HepG2 (cell line): ENCODE data around the gene SPAG7. TPM values are rescaled to one million over a fixed set of nuclear protein-coding genes. Genes with fewer than 3 reads are reported as not detected.

Experiments used
- ATF7-NPFF ChIP-seq: sonication (generic); formaldehyde crosslinking; IDR thresholded peaks from 2 replicates; pipeline ENCODE4 v1.8.1; 2023; ENCODE audit warnings: mild to moderate bottlenecking, low read depth, missing genetic modification reagents, moderate library complexity
- BCL6 ChIP-seq: IDR thresholded peaks from 2 replicates; pipeline ENCODE4 v1.6.1; 2016; ENCODE audit warnings: missing genetic modification reagents, missing compliant biosample characterization
- CCDC6 ChIP-seq: sonication (generic); formaldehyde crosslinking; IDR thresholded peaks from 2 replicates; pipeline ENCODE4 v1.8.1; 2022; ENCODE audit warnings: mild to moderate bottlenecking, missing genetic modification reagents, moderate library complexity
- CENPT ChIP-seq: sonication (generic); formaldehyde crosslinking; IDR thresholded peaks from 2 replicates; pipeline ENCODE4 v1.8.0; 2022; ENCODE audit warnings: low read depth, mild to moderate bottlenecking, moderate library complexity, missing genetic modification reagents
- CHCHD3 ChIP-seq: sonication (generic); formaldehyde crosslinking; IDR thresholded peaks from 2 replicates; pipeline ENCODE4 v1.8.0; 2022; ENCODE audit warnings: mild to moderate bottlenecking, missing genetic modification reagents, moderate library complexity
- CREM ChIP-seq, 2 experiments: sonication (generic) in 1 of 2; formaldehyde crosslinking in 1 of 2; IDR thresholded peaks; 2 replicates each; pipeline versions ENCODE4 v1.4.0 to v1.6.1; 2016 to 2020; ENCODE audit warnings: antibody characterized with exemption in 1 of 2, mild to moderate bottlenecking in 1 of 2, missing genetic modification reagents in 1 of 2
- ERF ChIP-seq: IDR thresholded peaks from 2 replicates; pipeline ENCODE4 v1.6.1; 2018; ENCODE audit warnings: missing biosample characterization, missing genetic modification reagents
- ETV5 ChIP-seq: IDR thresholded peaks from 2 replicates; pipeline ENCODE4 v1.6.1; 2018; ENCODE audit warnings: missing biosample characterization, missing genetic modification reagents, inconsistent platforms, borderline replicate concordance
- MIXL1 ChIP-seq: IDR thresholded peaks from 2 replicates; pipeline ENCODE4 v1.6.1; 2016
- MTA1 ChIP-seq: sonication (generic); formaldehyde crosslinking; IDR thresholded peaks from 2 replicates; pipeline ENCODE4 v1.4.0; 2020; ENCODE audit warnings: missing genetic modification reagents, mild to moderate bottlenecking, borderline replicate concordance
- POGZ ChIP-seq: sonication (generic); formaldehyde crosslinking; IDR thresholded peaks from 2 replicates; pipeline ENCODE4 v1.4.0; 2020; ENCODE audit warnings: mild to moderate bottlenecking, missing genetic modification reagents
- SKI ChIP-seq: fragments of 450-650 bp; IDR thresholded peaks from one replicate; pipeline ENCODE4 v1.6.1; 2018; ENCODE audit warnings: mild to moderate bottlenecking; ENCODE audit not compliant: partially characterized antibody
- SPEN ChIP-seq: sonication (generic); formaldehyde crosslinking; IDR thresholded peaks from 2 replicates; pipeline ENCODE4 v1.5.1; 2020; ENCODE audit warnings: low read depth, mild to moderate bottlenecking, missing genetic modification reagents
- STAG1 ChIP-seq: sonication (generic); formaldehyde crosslinking; IDR thresholded peaks from 2 replicates; pipeline ENCODE4 v1.4.0; 2020; ENCODE audit warnings: missing genetic modification reagents
- TOE1 ChIP-seq: sonication (generic); formaldehyde crosslinking; IDR thresholded peaks from 2 replicates; pipeline ENCODE4 v1.4.0; 2020; ENCODE audit warnings: mild to moderate bottlenecking, missing genetic modification reagents
- U2AF2 ChIP-seq: fragments of 200-400 bp; formaldehyde crosslinking; IDR thresholded peaks from 2 replicates; pipeline ENCODE4 v1.6.1; 2017; ENCODE audit warnings: low read depth, mild to moderate bottlenecking, low read length
- ZBTB21 ChIP-seq: sonication (generic); formaldehyde crosslinking; IDR thresholded peaks from 2 replicates; pipeline ENCODE4 v1.4.0; 2020; ENCODE audit warnings: missing genetic modification reagents
- ZFP90 ChIP-seq: sonication (generic); formaldehyde crosslinking; IDR thresholded peaks from 2 replicates; pipeline ENCODE4 v1.8.0; 2022; ENCODE audit warnings: missing genetic modification reagents, mild to moderate bottlenecking, inconsistent platforms, borderline replicate concordance
- ZFY ChIP-seq: sonication (generic); formaldehyde crosslinking; IDR thresholded peaks from 2 replicates; pipeline ENCODE4 v1.4.0; 2020; ENCODE audit warnings: missing genetic modification reagents
- ZMYM2 ChIP-seq: sonication (generic); formaldehyde crosslinking; IDR thresholded peaks from 2 replicates; pipeline ENCODE4 v1.8.0; 2022; ENCODE audit warnings: mild to moderate bottlenecking, missing genetic modification reagents
- ZNF274 ChIP-seq: sonication (generic); formaldehyde crosslinking; IDR thresholded peaks from 2 replicates; pipeline ENCODE4 v1.5.1; 2020; ENCODE audit warnings: mild to moderate bottlenecking, missing genetic modification reagents
- ZNF367 ChIP-seq: sonication (generic); formaldehyde crosslinking; IDR thresholded peaks from 2 replicates; pipeline ENCODE4 v1.4.0; 2020; ENCODE audit warnings: missing genetic modification reagents, borderline replicate concordance
- ZNF484 ChIP-seq: sonication (generic); formaldehyde crosslinking; IDR thresholded peaks from 2 replicates; pipeline ENCODE4 v1.5.1; 2020; ENCODE audit warnings: mild to moderate bottlenecking, low read depth, missing genetic modification reagents, borderline replicate concordance
- ZNF530 ChIP-seq: sonication (generic); formaldehyde crosslinking; IDR thresholded peaks from 2 replicates; pipeline ENCODE4 v1.5.0; 2020; ENCODE audit warnings: low read depth, mild to moderate bottlenecking, missing genetic modification reagents
- ZNF644 ChIP-seq: IDR thresholded peaks from 2 replicates; pipeline ENCODE4 v1.6.1; 2016; ENCODE audit warnings: low read depth
- ZSCAN31 ChIP-seq: sonication (generic); formaldehyde crosslinking; IDR thresholded peaks from 2 replicates; pipeline ENCODE4 v1.5.0; 2020; ENCODE audit warnings: low read depth, mild to moderate bottlenecking, missing genetic modification reagents
- polyA plus RNA-seq, 8 experiments: library from polyadenylated mRNA; depleted of rRNA in 3 of 8; stranded (reverse) in 7 of 8; unstranded in 1 of 8; fragments of >200 nt; fragmentation: Illumina TruSeq in 4 of 8; extraction: Trizol in 4 of 8; gene quantifications; 2 replicates each; pipeline versions ENCODE4 v1.2.1 to v1.2.3, GENCODE V29; 2011 to 2016; ENCODE audit warnings: low read depth in 4 of 8, missing spikeins in 1 of 8, mixed read lengths in 1 of 8; ENCODE audit not compliant: insufficient read depth in 1 of 8
- total RNA-seq, 5 experiments: library from RNA; depleted of rRNA; stranded (reverse); fragments of >200 nt; fragmentation: Illumina TruSeq; extraction: Trizol; gene quantifications; 2 replicates each; pipeline ENCODE4 v1.2.3, GENCODE V29; 2016; ENCODE audit warnings: low read depth in 1 of 5
- TF ChIP-seq, protein P1 (sequence below): sonication (generic); formaldehyde crosslinking; IDR thresholded peaks from 2 replicates; pipeline ENCODE4 v1.4.0; 2020; ENCODE audit warnings: mild to moderate bottlenecking, low read depth, missing genetic modification reagents
- TF ChIP-seq, protein P2 (sequence below): sonication (generic); formaldehyde crosslinking; conservative IDR thresholded peaks from 2 replicates; pipeline ENCODE4 v1.4.0; 2020; ENCODE audit warnings: missing genetic modification reagents
- TF ChIP-seq, protein P3 (sequence below): sonication (generic); formaldehyde crosslinking; IDR thresholded peaks from 2 replicates; pipeline ENCODE4 v1.4.0; 2020; ENCODE audit warnings: mild to moderate bottlenecking, missing genetic modification reagents
- TF ChIP-seq, protein P4 (sequence below): sonication (generic); formaldehyde crosslinking; IDR thresholded peaks from 2 replicates; pipeline ENCODE4 v1.8.1; 2023; ENCODE audit warnings: mild to moderate bottlenecking, missing genetic modification reagents

The SPAG7 gene
- total and polyA plus RNA-seq, 2 of the 13 experiments (the other 11 are each of a cell fraction or from before 2014, with no cell fraction given): 51.0 to 59.0 TPM

DNA sequence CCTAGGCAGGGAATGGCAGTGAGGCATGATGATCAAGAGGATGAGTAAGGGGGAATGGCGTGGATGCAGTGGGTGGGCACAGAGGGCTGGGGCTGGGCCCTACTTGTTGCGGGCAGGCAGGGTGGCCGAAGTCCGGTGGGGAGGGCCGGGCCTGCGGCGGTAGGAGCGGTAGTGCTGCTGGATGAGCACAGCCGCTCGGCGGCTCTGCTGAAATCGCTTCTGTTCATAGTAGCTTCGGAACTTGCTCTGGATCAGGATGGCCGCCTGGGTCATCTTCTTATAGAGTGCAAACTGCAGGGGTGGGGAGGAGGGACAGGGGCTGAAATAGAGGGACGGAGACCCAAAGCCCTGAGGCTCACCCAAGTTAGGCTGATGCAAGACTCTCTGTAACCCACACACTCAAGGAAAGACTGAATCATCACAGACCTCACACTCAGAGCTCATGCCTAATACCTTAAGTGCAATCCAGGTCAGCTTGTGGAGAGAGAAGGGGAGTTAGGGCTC lies 1.5 kb upstream of the SPAG7 start (continued):
- no peak for TF ChIP-seq CCDC6 (CRISPR knock-in tag)
- TF ChIP-seq ZNF484 (CRISPR knock-in tag): no peak
- TF ChIP-seq, protein P1, sequence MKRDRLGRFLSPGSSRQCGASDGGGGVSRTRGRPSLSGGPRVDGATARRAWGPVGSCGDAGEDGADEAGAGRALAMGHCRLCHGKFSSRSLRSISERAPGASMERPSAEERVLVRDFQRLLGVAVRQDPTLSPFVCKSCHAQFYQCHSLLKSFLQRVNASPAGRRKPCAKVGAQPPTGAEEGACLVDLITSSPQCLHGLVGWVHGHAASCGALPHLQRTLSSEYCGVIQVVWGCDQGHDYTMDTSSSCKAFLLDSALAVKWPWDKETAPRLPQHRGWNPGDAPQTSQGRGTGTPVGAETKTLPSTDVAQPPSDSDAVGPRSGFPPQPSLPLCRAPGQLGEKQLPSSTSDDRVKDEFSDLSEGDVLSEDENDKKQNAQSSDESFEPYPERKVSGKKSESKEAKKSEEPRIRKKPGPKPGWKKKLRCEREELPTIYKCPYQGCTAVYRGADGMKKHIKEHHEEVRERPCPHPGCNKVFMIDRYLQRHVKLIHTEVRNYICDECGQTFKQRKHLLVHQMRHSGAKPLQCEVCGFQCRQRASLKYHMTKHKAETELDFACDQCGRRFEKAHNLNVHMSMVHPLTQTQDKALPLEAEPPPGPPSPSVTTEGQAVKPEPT: no peak
- no peak for TF ChIP-seq SPEN (CRISPR knock-in tag)
- TF ChIP-seq, protein P2, sequence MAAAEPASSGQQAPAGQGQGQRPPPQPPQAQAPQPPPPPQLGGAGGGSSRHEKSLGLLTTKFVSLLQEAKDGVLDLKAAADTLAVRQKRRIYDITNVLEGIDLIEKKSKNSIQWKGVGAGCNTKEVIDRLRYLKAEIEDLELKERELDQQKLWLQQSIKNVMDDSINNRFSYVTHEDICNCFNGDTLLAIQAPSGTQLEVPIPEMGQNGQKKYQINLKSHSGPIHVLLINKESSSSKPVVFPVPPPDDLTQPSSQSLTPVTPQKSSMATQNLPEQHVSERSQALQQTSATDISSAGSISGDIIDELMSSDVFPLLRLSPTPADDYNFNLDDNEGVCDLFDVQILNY (CRISPR knock-in tag): no peak
- no peak for TF ChIP-seq ZNF530 (CRISPR knock-in tag)
- no peak for TF ChIP-seq ATF7-NPFF (CRISPR knock-in tag)
- no peak for TF ChIP-seq CENPT (CRISPR knock-in tag)
- peak; percentile 31; the same call in 1 of the 2 replicates for TF ChIP-seq ZFY (CRISPR knock-in tag)
- TF ChIP-seq, protein P3, sequence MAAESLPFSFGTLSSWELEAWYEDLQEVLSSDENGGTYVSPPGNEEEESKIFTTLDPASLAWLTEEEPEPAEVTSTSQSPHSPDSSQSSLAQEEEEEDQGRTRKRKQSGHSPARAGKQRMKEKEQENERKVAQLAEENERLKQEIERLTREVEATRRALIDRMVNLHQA (CRISPR knock-in tag): no peak
- no peak for TF ChIP-seq ZNF367 (CRISPR knock-in tag)
- TF ChIP-seq ZFP90 (CRISPR knock-in tag): no peak
- TF ChIP-seq ZSCAN31 (CRISPR knock-in tag): peak; percentile 56; the same call in 1 of the 2 replicates
- TF ChIP-seq ZNF644: no peak
- no peak for TF ChIP-seq ZBTB21
- no peak for TF ChIP-seq STAG1 (CRISPR knock-in tag)
- no peak for TF ChIP-seq U2AF2
- TF ChIP-seq BCL6: no peak
- TF ChIP-seq, protein P4, sequence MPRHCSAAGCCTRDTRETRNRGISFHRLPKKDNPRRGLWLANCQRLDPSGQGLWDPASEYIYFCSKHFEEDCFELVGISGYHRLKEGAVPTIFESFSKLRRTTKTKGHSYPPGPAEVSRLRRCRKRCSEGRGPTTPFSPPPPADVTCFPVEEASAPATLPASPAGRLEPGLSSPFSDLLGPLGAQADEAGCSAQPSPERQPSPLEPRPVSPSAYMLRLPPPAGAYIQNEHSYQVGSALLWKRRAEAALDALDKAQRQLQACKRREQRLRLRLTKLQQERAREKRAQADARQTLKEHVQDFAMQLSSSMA (CRISPR knock-in tag): no peak
- TF ChIP-seq POGZ (CRISPR knock-in tag): no peak
- TF ChIP-seq SKI: no peak
- TF ChIP-seq TOE1 (CRISPR knock-in tag): no peak
- no peak for TF ChIP-seq MIXL1 (CRISPR knock-in tag)
- TF ChIP-seq MTA1: no peak
- TF ChIP-seq ERF (CRISPR knock-in tag): no peak
- no peak for TF ChIP-seq ZMYM2 (CRISPR knock-in tag)
- TF ChIP-seq ZNF274: no peak
- TF ChIP-seq ETV5 (CRISPR knock-in tag): no peak
- no peak for TF ChIP-seq CREM (IDR thresholded peaks at IDR 0.05)
- no peak for TF ChIP-seq CREM (CRISPR knock-in tag; IDR thresholded peaks at IDR 0.05)
- peak; percentile 38; the same call in 1 of the 2 replicates for TF ChIP-seq CHCHD3 (CRISPR knock-in tag)
